Choroid plexus epithelial cell (primary cell): Measurements from ENCODE around the gene NPTN.
A peak's percentile ranks its signal among the peaks of the same experiment; 100 is the strongest.

Experiments used
- DNase-seq: peaks from one replicate; pipeline ENCODE4 v3.0.0-alpha.2; 2010; ENCODE audit warnings: low read depth
- H3K4me3 ChIP-seq: 2 replicates; pipeline ENCODE4 v1.5.1; 2011; ENCODE audit warnings: low read depth, mild to moderate bottlenecking, control low read depth, low read length, moderate library complexity
- CTCF ChIP-seq: conservative IDR thresholded peaks from 2 replicates; pipeline ENCODE4 v1.5.1; 2011; ENCODE audit warnings: low read depth, mild to moderate bottlenecking, control low read depth, inconsistent platforms, low read length, moderate library complexity

The NPTN gene

GRCh38 chr15:73573037-73573436 lies 60.2 kb downstream of the NPTN start:
- no peak for TF ChIP-seq CTCF
- DNase-seq: no peak
- H3K4me3 ChIP-seq: no peak overlapping the region

GRCh38 chr15:73572296-73572695 lies 60.9 kb downstream of the NPTN start:
- no peak for TF ChIP-seq CTCF
- H3K4me3 ChIP-seq: no peak overlapping the region
- no peak for DNase-seq

GRCh38 chr15:73571346-73571745 lies 61.8 kb downstream of the NPTN start:
- TF ChIP-seq CTCF: no peak
- no peak overlapping the region for H3K4me3 ChIP-seq
- peak; percentile 75 for DNase-seq

GRCh38 chr15:73570355-73571032 lies 62.7 kb downstream of the NPTN start:
- no peak for TF ChIP-seq CTCF

GRCh38 chr15:73569361-73569760 lies 63.8 kb downstream of the NPTN start:
- no peak for TF ChIP-seq CTCF
- DNase-seq: no peak
- no peak overlapping the region for H3K4me3 ChIP-seq

More at GRCh38 chr15:73570355-73571032, 62.7 kb downstream of the NPTN start:
- no peak for DNase-seq
- H3K4me3 ChIP-seq: no peak overlapping the region

GRCh38 chr15:73568564-73569280 lies 64.5 kb downstream of the NPTN start:
- H3K4me3 ChIP-seq: no peak overlapping the region
- DNase-seq: no peak
- TF ChIP-seq CTCF: no peak

- DNase-seq: no peak
- no peak overlapping the region for H3K4me3 ChIP-seq
- TF ChIP-seq CTCF: no peak
Observed at GRCh38 chr15:73567020-73567419, 66.2 kb downstream of the NPTN start.
